Loucy (cell line): ENCODE measurements around the gene SND1.

Experiments used
- EZH2phosphoT487 ChIP-seq: fragments of 200-600 bp; IDR thresholded peaks from 2 replicates; pipeline ENCODE4 v1.6.1; 2018; ENCODE audit warnings: antibody characterized with exemption, mild to moderate bottlenecking, moderate library complexity, borderline replicate concordance
- TF ChIP-seq, protein P1 (sequence below): fragments of 200-600 bp; sonication (generic); conservative IDR thresholded peaks from 2 replicates; pipeline ENCODE4 v1.5.1; 2014; ENCODE audit warnings: mild to moderate bottlenecking, antibody characterized with exemption, low read length

DNA sequence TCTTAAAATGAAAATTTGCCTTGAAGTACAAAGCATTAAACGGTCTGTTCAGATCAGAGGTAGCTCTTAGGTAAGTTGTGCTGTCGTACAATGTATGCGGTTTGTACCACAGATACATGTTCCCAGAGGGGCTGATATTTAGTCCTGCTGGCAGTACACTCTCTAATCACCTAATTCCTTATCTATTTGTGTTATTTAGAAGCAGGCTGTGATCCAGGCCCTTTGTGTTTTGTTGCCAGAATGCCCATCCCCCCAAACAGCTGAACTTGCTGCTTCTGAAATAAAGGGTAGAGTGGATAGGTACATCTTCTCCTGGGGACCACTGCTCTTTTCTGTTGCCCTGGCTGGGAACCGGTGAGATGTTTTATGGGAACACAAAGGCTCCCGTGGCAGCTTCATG is 84.5 kb downstream of the SND1 start:
- no peak for TF ChIP-seq EZH2phosphoT487
- TF ChIP-seq, protein P1, sequence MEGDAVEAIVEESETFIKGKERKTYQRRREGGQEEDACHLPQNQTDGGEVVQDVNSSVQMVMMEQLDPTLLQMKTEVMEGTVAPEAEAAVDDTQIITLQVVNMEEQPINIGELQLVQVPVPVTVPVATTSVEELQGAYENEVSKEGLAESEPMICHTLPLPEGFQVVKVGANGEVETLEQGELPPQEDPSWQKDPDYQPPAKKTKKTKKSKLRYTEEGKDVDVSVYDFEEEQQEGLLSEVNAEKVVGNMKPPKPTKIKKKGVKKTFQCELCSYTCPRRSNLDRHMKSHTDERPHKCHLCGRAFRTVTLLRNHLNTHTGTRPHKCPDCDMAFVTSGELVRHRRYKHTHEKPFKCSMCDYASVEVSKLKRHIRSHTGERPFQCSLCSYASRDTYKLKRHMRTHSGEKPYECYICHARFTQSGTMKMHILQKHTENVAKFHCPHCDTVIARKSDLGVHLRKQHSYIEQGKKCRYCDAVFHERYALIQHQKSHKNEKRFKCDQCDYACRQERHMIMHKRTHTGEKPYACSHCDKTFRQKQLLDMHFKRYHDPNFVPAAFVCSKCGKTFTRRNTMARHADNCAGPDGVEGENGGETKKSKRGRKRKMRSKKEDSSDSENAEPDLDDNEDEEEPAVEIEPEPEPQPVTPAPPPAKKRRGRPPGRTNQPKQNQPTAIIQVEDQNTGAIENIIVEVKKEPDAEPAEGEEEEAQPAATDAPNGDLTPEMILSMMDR, result no peak
